NCI-H2196 treated with DMSO at 0.1 percent for 48 hours (cell line): ENCODE results near the gene KLHDC7B.
"Not testable (repeated sequence)": the region's sequence is repeated elsewhere in the genome, so short reads cannot be mapped to it uniquely, and the experiment has no call there.

Experiments
- DNase-seq: peaks from one replicate; lab custom pipeline; 2025; ENCODE audit not compliant: unreplicated experiment; lab: John Stamatoyannopoulos, UW

Gene KLHDC7B

DNA sequence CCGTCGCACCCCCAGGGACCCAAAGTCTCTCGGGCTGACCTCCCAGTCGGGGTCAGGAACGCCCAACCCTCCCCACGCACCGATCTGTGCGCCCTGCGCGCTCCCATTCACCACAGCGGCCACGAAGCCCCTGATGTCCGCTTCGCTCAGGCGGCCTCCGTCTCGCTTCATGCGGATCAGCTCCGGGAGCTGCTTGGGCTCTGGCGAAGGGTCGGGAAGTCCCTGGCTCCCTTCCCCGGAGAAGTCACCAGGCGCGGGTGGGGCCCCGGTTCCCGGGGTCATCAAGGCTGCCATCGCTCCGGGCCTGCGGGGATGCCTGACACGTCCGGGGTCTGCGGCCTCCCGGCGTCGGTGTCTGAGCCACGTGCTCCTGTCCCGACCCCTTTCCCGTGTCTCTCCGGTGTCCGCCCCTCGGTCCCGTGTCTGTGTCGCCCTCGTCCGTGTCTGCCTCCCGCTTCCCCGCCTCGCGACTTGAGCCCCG lies 16.2 kb upstream of the KLHDC7B start:
- no peak for DNase-seq

DNA sequence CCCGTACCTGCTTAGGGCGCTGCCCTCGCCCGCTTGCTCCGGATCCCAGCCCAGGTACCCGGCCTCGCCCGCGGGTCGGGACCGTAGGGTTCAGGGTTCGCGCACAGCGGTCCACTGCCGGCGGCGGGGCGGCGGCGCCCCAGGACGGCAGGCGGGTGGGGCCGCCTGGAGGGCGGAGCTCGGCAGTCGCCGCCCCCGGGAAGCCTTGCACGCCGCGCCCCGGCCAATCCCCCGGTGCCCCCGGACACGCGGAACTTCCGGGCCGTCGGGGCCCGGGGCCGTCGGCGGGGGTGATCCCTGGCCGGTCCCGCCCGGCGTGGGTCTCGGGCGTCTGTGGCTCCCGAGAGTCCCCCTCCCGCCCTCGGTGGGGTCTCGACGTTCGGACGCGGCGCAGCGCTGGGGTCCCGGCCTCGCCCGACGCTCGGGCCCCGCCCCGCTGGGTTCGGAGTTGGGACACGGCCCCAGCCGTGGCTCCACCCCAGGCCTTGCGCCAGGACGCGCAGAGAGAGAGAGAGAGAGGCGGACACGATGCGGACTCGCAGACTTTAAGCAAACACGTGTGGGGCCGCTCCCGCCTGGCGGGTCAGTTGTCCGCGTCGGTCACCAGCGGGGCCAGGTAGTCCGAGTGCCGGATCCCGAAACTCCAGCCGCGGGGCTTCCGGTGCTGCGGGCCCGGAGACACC lies 15.7 kb upstream of the KLHDC7B start, which contains the start of gene TYMP:
TYMP (minus strand) TSS at position 116 of the 683 bp plus-strand sequence. CDS start 303 bp downstream, outside the sequence.
- DNase-seq: no peak

GRCh38 chr22:50530580-50530876 lies 15.2 kb upstream of the KLHDC7B start:
- DNase-seq: no peak

GRCh38 chr22:50530877-50531545 lies 14.7 kb upstream of the KLHDC7B start:
- peak; percentile 16 for DNase-seq

DNA sequence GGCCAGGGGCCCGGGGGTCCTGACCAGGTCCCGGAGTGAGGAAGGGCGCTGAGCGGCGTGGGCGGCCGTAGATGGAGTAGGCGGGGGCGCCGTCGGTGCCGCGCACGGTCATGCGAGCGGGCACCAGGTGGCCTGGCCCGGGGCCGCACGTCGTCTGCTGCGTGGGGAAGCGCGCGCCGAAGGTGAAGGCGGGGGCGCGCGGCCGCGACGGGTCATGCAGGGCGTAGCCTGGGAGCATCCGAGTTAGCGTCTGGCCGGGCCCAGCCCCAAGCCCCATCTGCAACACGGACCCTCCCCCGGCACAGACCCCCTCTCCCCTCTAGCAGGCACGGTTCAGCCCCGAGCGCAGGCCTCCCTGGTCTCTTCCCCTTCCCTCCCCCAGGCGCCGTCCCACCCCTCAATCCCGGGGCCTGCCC lies 14.1 kb upstream of the KLHDC7B start:
- DNase-seq: peak; percentile 8

DNA sequence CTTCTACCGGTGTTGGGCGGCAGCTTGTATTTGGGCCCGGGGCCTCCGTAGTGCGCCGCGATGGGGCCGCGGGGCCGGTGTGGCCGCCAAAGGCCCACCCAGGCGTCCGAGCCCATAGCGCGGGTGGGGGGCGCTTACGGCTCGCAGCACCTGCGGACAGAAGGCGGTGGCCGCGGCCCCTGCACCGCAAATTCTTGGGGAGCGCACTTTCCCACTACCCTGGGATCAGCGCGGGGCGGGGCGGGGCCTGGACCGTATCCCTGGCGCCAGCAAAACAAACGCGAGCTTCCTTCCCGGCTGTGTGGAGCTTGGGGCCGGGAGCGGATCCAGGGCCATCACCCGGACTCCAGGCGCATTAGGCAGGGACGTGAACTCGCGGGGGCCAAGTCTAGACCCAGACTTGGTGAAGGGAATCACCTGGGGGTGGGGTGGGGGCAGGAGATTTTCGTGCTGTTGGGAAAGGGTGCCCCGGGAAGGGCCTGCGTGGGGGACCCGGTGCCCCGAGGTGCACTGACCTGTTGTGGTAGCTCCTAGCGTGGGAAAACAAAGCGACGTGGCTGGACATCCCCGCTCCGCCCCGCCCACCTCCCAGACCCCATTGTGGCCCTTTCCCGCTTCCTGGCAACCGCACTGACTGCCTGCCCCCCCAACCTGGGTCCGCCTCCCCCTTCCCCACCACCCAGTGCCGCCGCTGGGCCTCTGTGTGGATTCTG lies 13.6 kb upstream of the KLHDC7B start:
- no peak for DNase-seq

DNA sequence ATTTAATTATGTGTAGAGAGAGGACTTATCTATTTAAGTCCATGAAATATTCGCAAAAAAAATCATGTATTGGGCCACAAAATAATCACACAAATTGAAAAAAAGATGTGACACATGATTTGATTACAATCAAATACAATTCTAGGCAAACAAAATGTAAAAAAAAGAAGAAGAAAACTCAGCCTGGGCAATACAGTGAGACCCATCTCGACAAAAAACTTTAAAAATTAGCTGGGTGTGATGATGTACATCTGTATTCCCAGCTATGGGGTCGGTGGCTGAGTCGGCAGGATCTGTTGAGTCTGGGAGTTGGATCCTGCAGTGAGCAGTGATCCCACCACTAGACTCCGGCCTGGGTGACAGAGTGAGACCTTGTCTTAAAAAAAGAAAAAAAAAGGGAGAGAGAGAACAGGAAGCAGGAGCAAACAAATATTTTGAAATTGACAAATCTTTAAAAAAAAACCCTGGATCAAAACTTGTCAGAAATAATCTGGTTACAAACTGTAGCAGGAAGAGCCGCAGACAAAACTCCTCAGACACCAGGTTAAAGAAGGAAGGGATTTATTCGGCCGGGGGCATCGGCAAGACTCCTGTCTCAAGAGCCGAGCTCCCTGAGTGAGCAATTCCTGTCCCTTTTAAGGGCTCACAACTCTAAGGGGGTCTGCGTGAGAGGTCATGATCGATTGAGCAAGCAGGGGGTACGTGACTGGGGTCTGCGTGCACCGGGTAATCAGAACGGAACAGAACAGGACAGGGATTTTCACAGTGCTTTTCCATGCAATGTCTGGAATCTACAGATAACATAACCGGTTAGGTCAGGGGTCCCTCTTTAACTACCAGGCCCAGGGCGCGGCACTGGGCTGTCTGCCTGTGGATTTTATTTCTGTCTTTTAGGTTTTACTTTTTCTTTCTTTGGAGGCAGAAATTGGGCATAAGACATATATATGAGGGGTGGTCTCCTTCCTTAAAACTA lies 12.6 kb upstream of the KLHDC7B start:
- DNase-seq: no peak

GRCh38 chr22:50533856-50534711 lies 11.6 kb upstream of the KLHDC7B start:
- DNase-seq: not testable (repeated sequence)

DNA sequence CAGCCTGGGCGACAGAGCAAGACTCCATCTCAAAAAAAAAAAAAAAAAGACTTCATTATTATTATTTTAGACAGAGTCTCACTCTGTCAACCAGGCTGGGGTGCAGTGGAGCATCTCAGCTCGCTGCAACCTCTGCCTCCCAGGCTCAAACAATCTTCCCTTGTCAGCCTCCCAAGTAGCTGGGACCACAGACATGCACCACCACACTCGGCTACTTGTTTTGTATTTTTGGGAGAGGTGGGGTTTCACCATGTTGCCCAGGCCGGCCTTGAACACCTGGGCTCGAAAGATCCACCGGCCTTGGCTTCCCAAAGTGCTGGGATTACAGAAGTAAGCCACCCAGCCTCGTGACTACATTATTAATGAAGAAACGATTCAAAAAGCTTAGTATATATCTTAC lies 10.6 kb upstream of the KLHDC7B start:
- no peak for DNase-seq

DNA sequence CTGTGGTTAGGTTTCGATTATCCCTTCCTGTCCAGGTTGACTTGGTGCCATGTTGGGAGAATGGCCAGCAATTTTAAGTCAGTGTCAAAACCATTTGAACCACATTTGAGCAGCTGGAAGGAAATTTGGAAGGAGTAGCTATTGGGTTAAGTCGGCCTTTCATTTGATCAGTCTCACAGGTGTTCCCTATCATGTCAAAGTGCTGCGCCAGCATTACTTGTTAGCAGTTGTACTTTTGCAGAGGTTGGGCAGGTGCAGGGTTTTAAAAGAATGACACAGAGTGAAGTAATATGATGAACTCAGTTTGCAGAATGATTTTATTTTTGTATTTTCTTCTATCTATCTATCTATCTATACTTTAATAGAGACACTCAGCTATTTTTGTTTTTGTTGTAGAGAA lies 9.5 kb upstream of the KLHDC7B start:
- DNase-seq: no peak

GRCh38 chr22:50537765-50538164 lies 7.9 kb upstream of the KLHDC7B start:
- DNase-seq: no peak

GRCh38 chr22:50540381-50540780 lies 5.3 kb upstream of the KLHDC7B start:
- no peak for DNase-seq

- DNase-seq: not testable (repeated sequence)
Observed at GRCh38 chr22:50541667-50542026, 4.1 kb upstream of the KLHDC7B start.

DNA sequence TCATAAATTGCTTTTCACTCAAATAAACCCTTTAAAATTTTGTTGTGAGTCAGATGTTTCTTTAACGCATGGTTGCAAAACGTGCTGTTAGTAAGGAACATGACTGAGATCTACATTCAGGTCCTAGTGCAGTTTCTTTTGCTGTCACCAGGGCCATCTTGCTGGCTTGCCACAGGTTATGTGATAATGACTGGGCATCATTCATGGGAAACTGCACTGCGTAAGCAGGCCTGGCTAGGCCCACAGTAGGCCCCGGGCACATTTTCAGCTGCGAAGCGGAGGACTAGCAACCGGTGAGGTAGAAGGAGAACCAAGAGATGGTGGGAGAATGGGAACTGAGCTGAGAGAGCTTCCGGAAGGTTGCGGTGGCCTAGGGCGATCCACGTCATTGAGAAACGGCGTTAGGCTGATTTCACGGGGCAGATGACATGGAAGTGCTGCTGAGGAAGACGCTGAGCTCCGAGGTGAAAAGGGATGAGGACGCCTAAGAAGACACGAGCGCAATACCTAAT lies 3.2 kb upstream of the KLHDC7B start:
- no peak for DNase-seq

DNA sequence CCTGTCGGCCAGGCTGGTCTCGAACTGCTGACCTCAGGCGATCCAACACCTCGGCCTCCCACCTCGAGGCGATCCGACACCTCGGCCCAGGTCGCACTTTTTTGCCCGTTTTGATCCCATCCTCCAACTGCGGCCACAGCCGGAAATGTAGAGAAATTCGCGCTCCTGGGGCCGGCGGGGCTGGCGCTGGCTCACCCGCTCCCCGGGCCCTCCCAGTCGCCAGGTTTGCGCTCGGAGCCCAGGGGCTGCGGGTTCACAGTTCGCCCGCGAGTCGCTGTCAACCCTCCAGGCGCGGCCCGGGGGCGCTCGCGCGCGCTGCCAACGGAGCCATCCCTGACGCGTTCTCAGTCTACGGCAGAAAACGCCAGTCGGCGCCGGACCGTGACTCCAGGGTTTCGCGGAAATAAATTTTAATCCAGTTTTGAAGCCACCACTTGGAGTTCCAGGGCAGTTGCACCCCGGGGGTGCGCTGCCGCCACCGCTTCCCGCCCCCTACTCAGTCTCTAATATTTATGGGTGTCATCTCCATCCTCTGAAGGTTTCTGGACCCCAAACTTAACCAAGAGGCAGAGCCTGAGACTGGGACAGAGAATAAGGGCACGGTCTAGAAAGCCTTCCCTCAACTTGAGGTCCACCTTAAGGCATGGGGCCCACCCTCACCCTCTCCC lies 1.5 kb upstream of the KLHDC7B start:
- no peak for DNase-seq

DNA sequence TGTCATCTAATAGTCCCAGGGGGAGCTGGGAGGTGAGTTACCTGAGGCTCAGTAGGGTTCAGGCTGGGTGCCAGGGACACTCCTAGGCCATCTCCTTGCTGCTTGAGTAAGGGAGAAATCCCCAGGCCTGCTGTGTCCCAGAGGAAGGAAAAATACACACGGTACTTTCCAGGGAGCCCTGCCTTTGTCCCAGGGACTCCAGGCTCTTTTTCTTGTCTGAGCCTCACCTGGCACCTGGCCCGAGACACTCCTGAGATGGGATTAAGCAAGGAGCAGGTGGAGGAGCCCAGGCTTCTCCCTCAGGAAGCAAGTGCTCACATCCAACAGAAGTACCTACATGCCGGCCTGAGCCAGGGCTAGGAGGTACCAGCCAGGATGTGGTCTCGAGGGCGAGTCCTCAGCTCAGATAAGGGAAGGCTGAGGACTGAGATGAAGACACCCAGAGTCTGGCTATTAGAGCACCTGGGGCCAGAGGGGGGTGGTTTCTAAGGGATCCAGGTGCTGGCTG lies 899 bp upstream of the KLHDC7B start:
- no peak for DNase-seq

GRCh38 chr22:50546326-50547262 lies 895 bp downstream of the KLHDC7B start:
- DNase-seq: no peak
